Activated naive CD4-positive, alpha-beta T cell treated with anti-CD3 and anti-CD28 coated beads, Interleukin-2, amount 50 U/mL, for 16 hours (primary cell): ENCODE results near the gene GHR.
"Not testable (repeated sequence)": the region's sequence is repeated elsewhere in the genome, so short reads cannot be mapped to it uniquely, and the experiment has no call there.

ENCODE experiments used
- DNase-seq: peaks from one replicate; pipeline ENCODE4 v3.0.0-alpha.2; 2020

Gene GHR

DNA sequence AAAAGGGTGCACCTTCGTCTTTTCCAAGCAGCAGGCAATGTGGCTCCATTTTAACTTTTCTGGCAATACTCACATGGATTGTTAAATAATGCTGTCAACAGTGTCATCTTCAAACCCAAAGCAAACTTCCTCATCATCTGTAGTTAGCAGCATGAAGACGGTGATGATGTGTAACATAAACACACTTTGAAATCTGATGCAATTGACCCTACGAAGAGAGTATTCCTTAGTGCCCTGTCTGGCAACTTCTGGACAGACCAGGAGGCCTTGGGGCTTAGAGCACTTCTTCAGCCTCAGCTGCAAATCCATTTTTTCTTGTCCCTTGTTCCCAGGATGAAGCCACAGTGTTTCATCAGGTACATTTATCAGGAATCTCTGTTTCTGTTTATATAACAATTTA is 149.1 kb downstream of the GHR start:
- DNase-seq: no peak

DNA sequence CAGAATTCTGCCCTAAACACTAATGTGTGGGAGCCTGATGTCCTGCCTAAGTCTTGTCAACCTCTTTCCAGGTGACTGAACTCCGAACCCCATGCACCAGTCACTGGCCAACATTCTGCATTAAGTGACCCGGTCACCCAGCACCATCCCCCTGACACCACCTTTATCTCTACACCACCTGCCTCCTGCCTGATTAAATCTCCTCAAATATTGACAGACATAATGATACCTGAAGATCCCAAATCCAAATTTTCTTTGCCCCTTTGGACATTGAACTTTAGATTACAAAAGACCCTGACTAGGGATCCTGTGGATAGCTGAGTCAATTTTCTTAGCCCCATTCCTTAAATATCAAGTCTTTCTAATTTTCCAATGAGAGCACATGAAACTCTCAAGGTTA is 150.1 kb downstream of the GHR start:
- no peak for DNase-seq

DNA sequence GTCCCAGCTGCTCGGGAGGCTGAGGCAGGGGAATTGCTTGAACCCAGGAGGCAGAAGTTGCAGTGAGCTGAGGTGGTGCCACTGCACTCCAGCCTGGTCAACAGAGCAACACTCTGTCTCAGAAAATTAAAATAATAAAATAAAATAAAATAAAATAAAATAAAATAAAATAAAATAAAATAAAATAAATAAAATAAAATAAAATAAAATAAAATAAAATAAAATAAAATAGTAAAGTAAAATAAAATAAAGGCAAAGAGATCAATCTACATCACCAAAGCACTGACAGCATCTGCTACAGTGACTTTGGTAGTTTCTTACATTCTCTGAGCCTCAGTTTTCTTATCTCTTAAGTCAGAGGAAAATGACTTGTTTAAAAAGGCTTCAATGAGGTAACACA is 152.7 kb downstream of the GHR start:
- DNase-seq: not testable (repeated sequence)

DNA sequence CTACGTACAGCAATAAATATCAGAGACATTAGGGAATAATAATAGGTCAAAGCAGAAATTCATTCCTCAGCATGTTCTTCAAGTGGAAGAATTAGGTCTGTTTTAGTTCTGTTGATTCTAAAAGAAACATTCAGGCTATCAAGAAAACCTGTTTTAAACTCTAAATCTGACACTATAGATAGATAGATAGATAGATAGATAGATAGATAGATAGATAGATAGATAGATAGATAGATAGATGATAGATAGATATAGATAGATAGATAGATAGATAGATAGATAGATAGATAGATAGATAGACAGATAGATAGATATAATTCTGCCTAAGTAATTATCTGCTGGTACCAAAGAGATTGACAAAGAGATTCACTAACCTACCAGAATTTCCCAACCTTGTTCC is 155.7 kb downstream of the GHR start:
- DNase-seq: not testable (repeated sequence)

DNA sequence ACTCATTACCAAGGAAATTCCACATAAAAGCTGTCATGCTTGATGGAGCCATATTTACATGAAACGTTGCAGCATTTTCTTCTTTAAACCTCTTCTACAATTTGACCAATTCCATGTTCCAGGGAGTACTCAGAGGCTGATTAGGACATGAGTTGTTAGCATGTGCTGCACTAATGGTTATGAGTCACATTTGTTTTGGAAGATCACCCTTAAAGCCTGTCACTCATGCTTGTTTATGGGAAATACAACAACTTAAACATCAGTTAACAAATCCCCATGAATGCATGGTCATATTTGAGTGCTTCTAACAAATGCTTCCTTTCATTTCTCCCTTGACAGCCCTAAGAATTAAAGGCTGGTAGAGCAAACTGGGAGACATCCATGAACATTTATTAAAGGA is 156.1 kb downstream of the GHR start:
- DNase-seq: no peak

DNA sequence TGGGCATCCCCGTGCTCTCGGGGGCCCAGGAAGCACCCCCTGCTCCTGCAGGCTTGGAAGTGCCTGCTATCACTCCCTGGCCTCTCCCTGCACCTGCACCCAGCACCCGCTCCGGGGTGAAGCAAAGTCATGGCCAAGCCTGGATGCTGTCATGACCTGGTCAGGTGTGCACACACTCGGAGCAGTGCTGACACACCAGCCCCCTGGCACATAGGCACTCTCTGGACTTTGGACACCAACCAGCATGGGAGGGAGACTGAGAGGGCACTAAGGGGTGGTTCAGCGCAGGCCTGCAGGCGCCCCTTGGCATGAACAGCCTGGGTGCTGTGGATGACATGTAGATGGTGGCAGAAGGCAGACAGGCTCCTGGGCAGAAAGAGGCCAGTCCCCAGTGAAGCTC is 158.6 kb downstream of the GHR start:
- no peak for DNase-seq

DNA sequence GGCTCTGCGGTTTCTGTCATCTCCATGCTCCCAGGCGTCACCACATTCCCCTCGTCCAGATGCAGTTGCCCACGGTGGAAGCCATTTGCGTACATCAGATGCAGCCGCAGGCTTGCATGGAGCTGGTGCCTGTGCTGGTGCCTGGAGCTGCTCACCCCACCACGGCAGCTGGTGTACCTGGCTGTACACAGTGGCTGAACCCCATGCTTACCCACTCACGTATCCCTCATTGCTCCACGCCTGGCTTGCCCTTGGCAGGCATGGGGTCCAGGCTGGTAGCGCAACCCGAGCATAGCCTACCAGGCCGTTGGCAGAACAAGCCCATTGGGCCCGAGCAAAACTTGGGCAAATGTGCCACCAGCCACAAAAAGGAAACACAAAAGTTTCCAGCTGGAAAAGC is 159.5 kb downstream of the GHR start:
- DNase-seq: no peak

DNA sequence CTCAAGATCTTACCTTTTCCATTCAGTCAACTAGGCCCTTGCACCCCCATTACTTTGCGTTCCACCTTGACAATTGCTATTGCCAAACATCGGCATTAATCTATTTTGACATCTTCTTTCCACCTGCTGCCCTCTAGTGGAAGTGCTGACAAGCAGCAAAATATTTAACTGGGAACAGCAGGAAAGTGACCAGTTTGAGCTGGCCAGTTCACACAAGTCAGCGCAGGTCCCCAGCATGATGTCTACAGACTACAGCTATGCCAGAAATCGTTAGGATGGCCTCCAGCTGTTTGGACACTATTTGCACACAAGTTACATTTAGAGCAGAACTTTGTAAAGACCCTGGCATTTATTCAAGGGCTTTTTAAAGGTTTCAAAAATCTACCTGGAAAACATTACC is 160.1 kb downstream of the GHR start:
- no peak for DNase-seq

DNA sequence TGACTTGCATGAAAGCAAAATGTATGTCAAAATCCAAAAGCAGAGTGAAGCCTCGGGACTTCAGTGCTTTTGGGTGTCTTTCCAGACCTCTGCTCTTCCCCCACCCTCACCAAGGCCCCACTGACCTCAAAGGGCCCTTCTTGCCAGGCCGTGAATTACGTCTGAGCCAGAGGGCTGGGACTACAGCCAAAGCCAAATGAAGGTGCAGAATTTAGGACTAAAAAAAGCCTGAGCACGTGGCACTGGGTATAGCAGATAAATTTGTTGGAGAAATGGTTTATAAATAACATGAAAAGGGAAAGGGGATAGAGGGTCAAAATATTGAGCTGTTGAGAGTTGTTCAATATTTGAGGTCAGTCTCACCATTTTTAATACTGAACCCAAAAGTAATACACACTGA is 163.4 kb downstream of the GHR start:
- no peak for DNase-seq

DNA sequence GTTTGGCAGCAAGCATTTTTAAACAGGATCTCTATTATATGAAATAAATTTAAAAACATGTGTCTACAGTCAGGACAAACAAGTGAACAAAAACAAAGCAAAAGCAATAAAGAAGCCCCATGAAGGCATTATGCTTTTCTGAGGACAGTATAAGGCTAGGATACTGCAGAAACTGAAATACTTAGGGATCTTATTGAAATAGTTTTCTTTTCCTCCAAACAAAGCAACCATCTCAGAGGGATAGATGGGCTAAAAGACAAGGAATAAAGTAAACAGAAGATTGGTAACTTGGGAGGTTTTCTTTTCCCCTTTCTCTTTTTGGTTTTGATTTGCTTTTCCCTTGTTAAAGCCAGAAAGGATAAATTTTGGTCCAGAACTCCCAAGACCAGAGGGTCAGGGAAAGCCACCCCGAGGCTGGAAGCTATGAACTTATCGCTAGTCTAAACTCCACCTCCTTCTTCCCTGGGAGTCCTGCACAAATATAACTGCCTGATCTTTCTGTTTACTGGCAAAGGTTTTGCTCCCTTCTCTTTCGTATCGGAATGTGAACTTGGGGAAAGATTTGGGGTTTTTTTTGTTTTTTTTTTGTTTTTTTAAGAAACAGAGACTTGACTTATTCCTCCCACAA is 164.0 kb downstream of the GHR start:
- no peak for DNase-seq

DNA sequence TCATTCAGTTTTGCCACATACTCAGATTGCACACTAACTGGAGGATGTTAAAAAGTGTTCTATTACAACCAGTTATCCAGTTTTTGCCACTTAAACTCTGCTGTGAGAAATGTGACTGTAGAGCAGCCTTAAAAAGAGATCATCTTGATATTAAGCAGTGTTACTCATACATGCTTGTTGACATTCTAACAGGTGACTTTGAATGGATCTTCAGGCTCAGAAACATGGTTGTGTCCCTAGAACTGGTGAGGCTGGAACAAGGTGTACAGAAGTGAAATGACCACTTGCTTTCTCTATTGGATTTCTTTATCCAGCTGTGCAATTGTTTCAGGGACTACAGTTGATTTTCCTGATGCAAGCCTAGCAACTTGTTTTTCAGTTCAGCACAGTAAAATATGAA is 167.3 kb downstream of the GHR start:
- no peak for DNase-seq

DNA sequence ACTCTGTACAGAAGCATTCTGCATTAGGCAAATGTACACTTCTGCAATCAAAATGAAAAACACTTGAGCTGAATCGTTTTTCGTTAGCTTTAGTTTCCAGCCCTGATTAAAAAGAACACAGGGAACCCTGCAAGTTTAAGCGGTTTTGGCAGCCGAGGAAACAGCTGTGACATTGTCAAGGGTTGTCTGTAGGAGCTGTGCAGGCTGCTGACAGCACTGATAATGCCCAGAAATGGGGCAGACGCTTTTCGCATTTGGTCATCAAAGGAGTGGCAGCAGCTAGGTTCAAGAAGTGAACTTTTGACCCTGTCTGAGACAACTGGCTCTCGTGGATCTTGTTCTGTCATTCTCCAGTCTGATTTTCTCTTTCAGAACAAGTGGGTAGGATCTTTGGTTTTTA is 167.8 kb downstream of the GHR start:
- no peak for DNase-seq

DNA sequence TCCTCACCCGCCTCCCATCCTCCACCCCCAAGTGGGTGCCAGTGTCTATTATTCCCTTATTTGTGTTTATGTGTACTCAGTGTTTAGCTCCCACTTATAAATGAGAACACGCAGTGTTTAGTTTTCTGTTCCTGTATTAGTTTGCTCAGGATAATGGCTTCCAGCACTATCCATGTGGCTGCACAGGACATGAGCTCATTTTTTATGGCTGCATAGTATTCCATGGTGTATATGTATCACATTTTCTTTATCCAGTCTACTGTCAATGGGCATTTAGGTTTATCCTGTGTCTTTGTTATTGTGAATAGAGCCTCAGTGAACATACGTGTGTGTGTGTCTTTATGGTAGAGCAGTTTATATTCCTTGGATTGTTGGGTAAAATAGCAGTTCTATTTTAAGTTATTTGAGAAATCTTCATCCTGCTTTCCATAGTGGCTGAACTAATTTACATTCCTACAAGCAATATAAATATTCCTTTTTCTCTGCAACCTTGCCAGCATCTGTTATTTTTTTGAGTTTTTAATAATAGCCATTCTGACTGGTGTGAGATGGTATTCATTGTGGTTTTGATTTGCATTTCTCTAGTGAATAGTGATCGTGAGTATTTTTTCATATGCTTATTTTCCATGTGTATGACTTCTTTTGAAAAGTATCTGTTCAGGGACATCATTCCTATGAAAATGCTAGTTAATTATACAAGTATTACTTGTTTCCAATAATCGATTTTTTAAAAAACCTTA is 169.3 kb downstream of the GHR start:
- DNase-seq: no peak

DNA sequence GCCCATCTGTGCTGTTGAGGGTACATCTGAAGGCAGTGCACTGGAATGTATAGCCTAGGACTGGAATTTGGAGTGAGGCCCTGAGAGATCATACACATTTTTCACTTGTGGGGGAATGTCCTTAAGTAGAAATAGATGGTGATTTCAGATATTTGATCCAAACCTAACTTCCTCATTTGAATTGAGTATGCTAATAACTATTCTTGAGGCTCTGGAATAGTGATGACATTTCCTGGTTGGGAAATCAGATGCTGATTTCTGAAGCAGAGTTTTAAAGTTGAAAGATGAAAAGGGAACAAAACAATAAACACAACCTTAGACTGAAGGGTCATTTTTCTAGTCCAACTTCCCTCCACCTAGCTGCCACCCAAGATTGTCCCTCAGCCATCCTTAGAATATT is 170.4 kb downstream of the GHR start:
- no peak for DNase-seq

DNA sequence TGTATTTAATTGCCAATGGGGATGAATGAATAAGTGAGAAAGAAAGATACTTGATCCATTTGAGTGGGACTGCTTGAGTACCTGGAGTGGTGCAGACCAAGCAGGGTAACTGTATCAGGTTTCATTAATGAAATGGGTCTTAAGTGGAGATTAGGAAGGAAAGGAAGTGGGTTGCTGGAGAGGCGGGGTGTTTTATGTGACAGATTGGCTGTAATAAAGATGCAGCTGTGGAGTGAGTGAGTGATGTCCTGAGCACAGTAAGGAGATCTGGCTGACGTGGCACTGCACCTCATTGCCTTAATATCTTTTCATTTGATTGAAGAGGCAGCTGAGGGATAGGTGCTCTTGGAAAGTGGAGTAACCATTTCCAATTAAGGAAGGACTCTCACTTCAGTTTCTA is 172.4 kb downstream of the GHR start:
- DNase-seq: no peak

DNA sequence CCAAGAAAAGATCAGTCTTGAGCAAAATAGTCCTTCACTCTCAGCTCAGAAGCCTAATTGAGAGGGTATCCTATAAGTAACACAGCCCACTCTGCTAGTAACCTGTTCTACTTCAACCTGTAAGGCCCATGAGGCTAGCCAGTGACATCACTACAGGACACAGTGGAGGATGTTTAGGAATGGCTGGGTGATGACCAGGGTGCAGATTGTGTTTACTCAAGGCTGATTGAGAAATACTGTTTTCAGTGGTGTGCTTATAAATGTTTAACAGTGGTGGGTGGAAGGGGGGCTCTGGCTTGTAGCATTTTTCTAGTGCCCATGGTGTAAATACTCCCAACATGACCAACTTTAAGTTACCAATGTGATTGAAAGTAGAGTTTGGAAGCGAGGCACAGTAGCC is 173.6 kb downstream of the GHR start:
- no peak for DNase-seq

DNA sequence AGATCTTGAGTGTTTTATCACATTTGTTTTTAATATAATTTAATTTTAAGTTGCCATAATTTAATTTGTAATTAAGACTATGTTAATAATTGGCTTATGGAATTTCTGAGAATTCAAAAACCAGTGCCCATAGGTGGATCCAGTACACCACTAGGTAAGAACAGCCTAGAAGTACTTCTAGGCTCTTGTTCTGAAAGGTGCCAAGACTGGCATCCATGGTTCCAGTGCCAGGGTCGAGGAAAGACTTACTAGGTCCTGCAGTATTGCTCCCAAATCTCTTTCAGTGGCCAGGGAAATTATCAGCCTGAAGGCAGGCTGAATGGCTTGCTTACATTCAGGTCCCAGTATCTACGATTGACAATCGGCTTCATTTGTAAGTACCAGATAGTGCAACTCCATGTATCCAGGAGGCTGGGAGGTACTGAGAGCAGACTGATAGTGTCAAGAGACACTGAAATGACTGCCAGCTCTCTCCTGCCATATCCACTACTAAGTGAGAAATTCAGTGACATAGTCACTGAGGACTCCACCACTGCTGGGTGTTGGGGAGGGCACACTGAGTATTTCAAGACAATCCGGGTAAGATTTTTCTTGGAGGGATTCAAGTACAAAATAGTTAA is 174.2 kb downstream of the GHR start:
- no peak for DNase-seq

DNA sequence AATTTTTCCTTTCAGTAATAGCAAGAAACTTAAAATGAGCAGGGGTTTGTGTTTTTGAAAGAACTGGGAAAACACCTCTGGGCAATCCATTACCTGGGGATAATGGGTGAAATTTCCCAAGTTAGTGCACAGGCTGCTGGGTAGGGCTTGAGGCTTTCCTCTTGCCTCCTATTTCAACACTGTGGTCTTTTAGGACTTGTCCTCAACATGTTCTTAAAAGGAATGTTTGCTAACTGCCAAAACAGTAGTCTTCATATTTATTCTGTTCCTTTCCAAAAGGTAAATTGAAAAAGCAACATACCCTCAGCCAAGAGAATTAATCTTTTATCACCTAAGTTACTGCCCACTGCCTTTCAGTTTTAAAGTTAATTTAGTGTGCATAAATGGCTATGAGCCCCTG is 175.1 kb downstream of the GHR start:
- DNase-seq: no peak

DNA sequence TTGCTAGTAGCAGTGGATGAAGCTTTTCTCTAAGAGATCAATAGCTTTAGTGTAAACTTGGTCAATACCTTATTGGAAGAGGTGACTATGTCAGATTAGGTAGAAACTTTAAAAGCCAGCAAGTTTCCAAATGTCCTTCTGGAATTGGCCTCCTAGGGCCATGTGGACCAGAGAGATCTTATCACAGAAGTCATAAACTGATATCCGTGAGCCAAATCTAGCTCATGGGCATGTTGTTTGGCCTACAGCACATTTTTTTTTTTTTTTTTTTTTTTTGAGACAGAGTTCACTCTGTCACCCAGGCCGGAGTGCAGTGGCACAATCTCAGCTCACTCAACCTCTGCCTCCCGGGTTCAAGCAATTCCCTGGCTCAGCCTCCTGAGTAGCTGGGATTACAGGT is 175.9 kb downstream of the GHR start:
- DNase-seq: no peak

DNA sequence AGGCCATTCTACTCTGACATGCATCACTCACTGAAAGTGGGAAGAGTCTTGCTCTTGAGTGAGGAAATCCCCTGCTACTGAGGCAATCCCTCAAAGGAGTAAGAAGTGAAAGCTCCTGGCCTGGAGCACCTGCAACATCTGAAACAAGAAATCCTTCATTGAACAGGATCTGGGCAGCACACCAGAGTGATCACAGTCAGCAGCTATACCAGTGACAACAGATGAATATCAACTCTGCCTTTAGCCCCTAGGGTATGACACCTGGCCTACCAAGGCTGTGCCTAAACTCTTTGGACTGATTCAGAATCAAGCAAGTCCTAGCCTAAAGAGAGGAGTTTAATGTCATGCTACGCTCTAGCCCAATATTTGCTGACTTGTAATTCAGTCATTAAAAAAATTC is 177.2 kb downstream of the GHR start:
- DNase-seq: no peak

DNA sequence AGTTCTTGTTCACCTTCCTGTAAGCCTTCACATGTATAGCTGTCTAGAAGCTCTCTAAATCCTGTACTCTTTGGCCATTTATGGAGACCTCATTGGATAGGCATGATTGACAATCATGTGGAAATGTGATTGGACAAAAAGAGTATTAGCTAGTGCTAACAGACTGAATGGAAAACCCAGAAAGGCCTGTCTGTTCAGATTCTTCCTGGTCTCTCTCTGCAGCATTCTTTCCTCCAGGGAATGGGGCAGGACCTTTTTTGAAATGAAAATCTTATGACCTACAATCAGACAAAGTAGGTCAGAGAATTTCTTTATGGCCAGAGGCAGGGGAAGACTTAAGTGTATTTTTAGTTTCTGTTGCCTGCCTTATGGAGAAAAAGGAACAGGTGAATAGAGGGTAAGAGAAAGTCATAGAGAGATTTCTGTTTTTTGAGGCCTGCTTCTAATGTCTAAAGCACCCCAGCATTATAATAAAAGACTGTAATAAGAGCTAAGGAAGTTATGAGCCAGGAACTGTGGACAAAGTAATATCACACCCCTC is 181.0 kb downstream of the GHR start:
- no peak for DNase-seq

DNA sequence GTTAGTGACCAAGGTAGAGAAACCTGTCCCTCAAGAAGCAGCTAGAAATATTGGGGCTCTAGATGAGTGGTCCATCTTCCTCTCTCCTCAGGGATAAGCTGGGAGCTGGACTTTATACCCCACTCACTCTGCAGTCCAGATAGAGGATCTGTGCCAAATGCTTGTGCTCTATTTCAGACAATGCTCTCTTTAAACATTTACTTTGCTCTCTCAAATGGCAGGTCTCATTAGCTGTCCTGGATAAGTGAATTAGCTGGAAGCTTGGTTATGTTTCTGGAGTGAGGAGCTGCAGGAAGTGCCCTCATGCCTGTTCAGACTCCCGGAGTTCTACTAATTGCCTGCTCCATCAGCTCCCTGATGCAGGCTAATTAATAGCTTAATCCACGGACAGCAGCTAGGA is 182.3 kb downstream of the GHR start:
- DNase-seq: no peak

DNA sequence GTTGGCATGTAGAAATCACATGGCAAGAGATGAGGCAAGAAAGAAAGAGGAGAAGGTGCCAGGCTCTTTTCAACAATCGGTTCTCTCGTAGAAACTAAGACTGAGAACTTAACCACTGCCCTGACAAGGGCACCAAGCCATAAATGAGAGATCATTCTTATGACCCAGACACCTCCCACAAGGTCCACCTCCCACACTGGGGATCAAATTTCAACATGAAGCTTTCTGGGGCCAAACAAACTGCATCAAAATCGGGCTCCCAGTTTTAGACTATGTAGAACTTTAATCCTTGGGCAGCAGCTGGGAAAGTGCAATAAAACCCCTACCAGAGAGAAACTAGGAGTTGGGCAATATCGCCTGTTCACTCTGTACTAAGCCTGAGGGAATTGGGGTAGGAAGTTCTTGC is 183.2 kb downstream of the GHR start:
- DNase-seq: no peak

DNA sequence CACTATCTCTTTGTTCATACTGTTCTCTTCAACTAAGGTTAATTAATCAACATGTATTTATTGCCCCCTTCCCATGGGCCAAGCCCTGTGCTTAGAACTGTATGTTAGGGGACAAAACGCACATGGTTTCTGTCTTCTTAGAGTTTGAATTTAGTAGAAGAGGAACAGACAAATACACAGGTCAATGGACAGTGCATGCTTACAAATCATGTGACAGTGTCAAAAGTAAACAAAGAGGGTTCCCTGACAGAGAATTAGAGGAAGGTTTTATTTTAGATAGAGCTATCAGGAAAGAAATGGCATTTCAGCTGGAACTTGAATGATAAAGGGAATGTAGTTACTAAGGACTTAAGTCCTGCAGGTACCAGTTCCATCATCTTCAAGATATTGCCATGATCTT is 188.2 kb downstream of the GHR start:
- DNase-seq: no peak
